GM12891 (cell line): ENCODE data around the gene CHRNA4.

ENCODE experiments used
- PAX5 ChIP-seq: IDR thresholded peaks from 2 replicates; pipeline ENCODE4 v1.6.1; 2011; ENCODE audit warnings: low read length, moderate library complexity, mild to moderate bottlenecking; ENCODE audit not compliant: insufficient read depth, severe bottlenecking
- POLR2A ChIP-seq: IDR thresholded peaks from 2 replicates; pipeline ENCODE4 v1.6.1; 2011; ENCODE audit warnings: low read depth, low read length, control low read depth
- POLR2AphosphoS5 ChIP-seq: IDR thresholded peaks from 2 replicates; pipeline ENCODE4 v1.6.1; 2011; ENCODE audit warnings: low read depth, low read length, control low read depth
- POU2F2 ChIP-seq: IDR thresholded peaks from 2 replicates; pipeline ENCODE4 v1.6.1; 2011; ENCODE audit warnings: low read depth, mild to moderate bottlenecking, control low read depth, low read length, moderate library complexity
- SPI1 ChIP-seq: IDR thresholded peaks from 2 replicates; pipeline ENCODE4 v1.6.1; 2011; ENCODE audit warnings: low read depth, low read length, control low read depth
- TAF1 ChIP-seq: IDR thresholded peaks from 2 replicates; pipeline ENCODE4 v1.6.1; 2011; ENCODE audit warnings: low read depth, low read length, control low read depth

DNA sequence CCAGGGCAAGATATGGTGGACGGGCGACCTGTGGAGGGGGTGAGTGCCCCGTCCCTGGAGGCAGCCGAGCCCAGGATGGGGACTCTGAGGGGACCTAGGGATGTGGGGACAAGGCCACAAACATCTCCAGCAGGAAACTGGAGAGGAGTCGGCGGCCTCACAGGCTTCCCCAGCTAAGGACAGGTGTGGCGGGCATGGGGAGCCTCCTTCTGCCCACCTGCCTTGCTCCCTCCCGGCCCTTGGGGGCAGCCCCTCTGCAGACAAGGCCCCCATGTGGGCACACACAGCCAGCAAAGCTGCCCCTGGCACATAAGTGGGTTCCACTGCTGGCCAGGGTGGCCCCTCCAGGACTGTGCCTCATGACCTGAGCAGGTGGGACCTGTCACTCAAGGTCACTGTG, 4.6 kb downstream of the CHRNA4 start:
- TF ChIP-seq POLR2AphosphoS5: no peak
- TF ChIP-seq POLR2A: no peak
- no peak for TF ChIP-seq SPI1
- TF ChIP-seq TAF1: no peak
- no peak for TF ChIP-seq POU2F2
- TF ChIP-seq PAX5: no peak
